Measurements from ENCODE around the gene ROBO3. TPM values are rescaled to one million over a fixed set of nuclear protein-coding genes. Genes with fewer than 3 reads are reported as not detected.

ROBO3 gene
- total RNA-seq, 1 donor from 2014 or later, result 4.5 TPM

DNA sequence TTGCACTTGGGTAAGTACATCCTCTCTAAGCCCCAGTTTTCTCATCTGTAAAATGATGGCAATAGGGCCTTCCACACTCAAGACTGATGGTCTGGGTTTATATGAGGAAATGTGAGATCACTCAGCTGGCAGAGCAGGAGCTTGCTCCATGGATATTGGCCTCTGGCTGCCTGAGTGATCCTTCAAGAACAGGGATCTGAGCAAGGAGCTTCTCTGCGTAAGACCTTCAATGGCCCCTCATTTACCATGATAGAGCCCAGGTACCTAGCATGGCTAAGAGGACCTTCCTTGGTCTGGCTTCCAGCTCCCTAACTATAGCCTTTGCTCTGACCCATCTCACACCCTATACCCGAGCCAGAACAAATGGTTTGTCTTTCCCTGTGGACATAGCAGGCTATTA is 26.9 kb downstream of the ROBO3 start:
- no peaks in the 10 kb centered on the region for H3K4me1 Mint-ChIP-seq (ENCODE audit: low read depth)
- H3K9me3 Mint-ChIP-seq, result no peaks in the 10 kb centered on the region
- no peak for DNase-seq (ENCODE audit: low spot score)
- H3K27ac Mint-ChIP-seq, result no peak overlapping the region
- H3K36me3 Mint-ChIP-seq (ENCODE audit: low read depth), result no peaks in the 10 kb centered on the region
- H3K4me3 Mint-ChIP-seq, result no peak overlapping the region
- intact Hi-C loops (cut with micrococcal nuclease), result no loop called here
- peaks cover 13% of the 10 kb centered on the region for H3K27me3 Mint-ChIP-seq (ENCODE audit: insufficient read depth)

DNA sequence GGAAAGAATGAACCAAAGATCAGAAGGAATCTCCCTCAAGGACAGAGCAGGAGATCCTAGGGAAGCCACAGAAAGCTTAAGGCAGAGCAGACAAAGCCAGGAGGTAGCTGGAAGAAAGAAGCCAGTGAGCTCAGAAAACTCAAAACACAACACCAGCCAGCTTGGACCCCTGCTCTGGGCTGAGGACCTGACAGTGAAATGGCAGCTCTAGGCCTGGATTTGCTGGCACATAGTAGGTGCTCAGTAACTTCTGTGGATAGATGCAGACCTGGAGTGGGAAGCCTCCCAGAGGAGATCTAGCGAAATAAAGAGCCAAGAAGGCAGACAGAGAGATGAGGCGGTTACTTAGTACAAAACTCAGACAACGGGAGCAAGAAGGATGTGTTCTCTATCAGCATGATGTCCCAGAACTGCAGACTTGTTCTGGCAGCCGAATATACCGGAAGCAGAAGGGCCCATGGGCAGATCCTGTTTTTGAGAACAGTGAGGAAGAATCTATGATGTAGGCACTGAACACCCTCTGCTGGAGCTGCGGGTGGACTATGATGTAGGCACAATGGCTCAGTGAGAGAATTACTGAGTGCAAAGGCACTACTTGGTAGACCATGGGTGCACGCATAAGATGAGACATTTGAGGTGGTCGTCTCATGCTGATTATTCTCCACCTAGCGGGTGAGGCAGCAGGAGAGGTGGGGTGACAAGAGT is 27.7 kb downstream of the ROBO3 start:
- no peak for DNase-seq (ENCODE audit: low spot score)
- Mint-ChIP-seq H3K36me3 (ENCODE audit: low read depth) (no peaks in the 10 kb centered on the region), H3K4me3 (no peak overlapping the region), H3K4me1 (ENCODE audit: low read depth) (peaks cover 4% of the 10 kb centered on the region), H3K27ac (no peak overlapping the region), H3K27me3 (ENCODE audit: insufficient read depth) (peaks cover 13% of the 10 kb centered on the region), H3K9me3 (no peaks in the 10 kb centered on the region)
- intact Hi-C loops (cut with micrococcal nuclease), result no loop called here

DNA sequence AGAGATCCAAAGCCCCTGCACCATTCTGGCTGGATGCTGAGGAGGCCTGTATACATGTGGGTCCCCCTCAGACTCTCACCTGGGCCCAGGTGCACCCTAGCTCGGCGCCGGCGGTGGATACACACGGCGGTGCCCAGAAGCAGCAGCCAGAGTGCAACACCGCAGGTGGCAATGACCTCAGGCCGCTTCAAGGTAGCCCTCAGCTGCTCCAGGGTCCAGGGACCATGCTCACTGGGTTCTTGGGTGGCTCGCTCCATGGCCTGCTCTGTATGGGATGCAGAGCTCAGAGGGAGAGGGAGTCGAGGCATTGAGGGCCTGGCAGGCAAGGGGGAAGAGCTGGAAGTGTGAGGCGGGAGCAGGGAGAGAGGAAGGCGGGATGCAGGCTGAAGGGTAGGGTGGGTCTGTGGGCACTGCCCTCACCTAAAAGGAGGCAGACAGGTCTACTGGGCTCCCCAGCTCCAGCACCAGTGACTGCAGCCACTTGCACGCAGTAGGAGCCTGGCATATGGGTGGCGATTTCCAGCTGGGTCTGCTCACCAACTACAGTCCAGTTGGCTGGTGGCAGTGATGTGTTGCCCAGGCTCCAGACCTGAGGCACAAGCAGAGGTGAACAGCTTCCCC is 28.7 kb downstream of the ROBO3 start:
- Mint-ChIP-seq H3K27ac (no peak overlapping the region), H3K27me3 (ENCODE audit: insufficient read depth) (peaks cover 16% of the 10 kb centered on the region), H3K4me1 (ENCODE audit: low read depth) (peaks cover 4% of the 10 kb centered on the region), H3K4me3 (no peak overlapping the region), H3K9me3 (no peaks in the 10 kb centered on the region), H3K36me3 (ENCODE audit: low read depth) (no peaks in the 10 kb centered on the region)
- intact Hi-C loops (cut with micrococcal nuclease), result no loop called here
- no peak for DNase-seq (ENCODE audit: low spot score)

DNA sequence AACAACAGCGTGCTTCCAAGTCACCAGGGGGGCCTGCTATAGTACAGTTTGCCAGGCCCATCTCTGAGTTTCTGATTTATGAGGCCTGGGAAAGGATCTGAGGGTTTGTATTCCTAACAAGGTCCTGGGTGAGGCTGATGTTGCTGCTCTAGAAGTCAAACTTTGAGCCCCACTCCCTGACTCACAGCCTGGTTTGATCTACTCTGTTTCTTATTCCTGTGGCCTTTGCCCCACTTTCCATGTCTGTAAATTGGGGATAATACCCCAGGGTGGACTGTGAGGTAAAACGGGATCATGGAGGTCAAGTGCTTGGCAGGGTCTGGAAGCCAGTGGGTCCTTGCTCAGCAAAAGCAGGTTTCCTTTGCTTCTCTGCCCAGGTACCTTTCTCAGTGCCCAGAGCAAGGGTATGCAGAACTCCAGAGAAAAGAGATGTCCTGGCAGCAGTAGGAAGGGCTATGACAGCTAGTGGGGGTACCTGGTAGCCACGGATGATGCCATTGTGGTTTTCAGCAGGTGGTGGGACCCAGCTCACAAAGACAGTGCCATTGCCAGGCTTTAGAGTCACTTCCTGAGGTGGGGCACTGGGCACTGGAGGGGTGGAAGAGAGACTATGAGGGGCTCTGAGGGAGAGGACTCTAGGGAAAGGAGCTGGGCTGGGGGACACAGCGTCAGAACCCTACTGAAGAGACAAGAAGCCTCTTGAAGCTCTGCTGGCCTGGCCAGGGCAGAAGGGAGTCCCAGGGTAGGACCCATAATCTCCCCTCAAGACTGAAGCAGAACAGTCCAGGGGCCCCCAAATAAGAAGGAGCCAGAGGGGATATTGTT is 29.6 kb downstream of the ROBO3 start:
- intact Hi-C loops (cut with micrococcal nuclease), result no loop called here
- Mint-ChIP-seq H3K4me3 (no peak overlapping the region), H3K4me1 (ENCODE audit: low read depth) (peaks cover 4% of the 10 kb centered on the region), H3K9me3 (no peaks in the 10 kb centered on the region), H3K27ac (no peak overlapping the region), H3K36me3 (ENCODE audit: low read depth) (no peaks in the 10 kb centered on the region), H3K27me3 (ENCODE audit: insufficient read depth) (peaks cover 18% of the 10 kb centered on the region)
- DNase-seq (ENCODE audit: low spot score), result no peak

DNA sequence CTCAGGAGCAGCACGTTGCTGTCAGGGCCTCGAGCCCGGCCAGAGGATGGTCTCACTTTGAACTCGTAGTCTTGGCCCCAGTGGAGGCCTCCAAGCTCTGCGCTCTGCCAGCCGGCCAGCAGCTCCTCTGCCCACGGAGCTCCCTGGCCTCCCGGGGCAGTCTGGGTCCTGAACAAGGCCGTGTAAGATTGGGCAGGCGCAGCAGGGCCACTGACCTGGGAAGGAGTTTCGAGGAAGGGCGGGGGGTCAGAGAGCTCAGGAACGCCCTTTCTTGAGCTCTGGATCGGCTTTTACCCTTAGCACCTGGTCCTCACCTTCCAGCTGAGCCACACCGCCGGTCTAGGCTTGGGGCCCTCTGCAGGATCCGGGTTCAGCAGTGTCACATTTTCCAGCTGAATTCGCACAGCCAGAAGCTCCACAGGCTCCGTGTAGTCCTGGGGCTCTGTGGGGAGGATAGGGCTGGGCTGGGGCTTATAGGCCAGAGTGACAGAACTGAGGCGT is 30.3 kb downstream of the ROBO3 start:
- no peak overlapping the region for H3K4me3 Mint-ChIP-seq
- peaks cover 4% of the 10 kb centered on the region for H3K4me1 Mint-ChIP-seq (ENCODE audit: low read depth)
- H3K36me3 Mint-ChIP-seq (ENCODE audit: low read depth), result no peaks in the 10 kb centered on the region
- H3K27me3 Mint-ChIP-seq (ENCODE audit: insufficient read depth), result peaks cover 16% of the 10 kb centered on the region
- no peaks in the 10 kb centered on the region for H3K9me3 Mint-ChIP-seq
- DNase-seq (ENCODE audit: low spot score), result no peak
- intact Hi-C loops (cut with micrococcal nuclease), result no loop called here
- H3K27ac Mint-ChIP-seq, result no peak overlapping the region

DNA sequence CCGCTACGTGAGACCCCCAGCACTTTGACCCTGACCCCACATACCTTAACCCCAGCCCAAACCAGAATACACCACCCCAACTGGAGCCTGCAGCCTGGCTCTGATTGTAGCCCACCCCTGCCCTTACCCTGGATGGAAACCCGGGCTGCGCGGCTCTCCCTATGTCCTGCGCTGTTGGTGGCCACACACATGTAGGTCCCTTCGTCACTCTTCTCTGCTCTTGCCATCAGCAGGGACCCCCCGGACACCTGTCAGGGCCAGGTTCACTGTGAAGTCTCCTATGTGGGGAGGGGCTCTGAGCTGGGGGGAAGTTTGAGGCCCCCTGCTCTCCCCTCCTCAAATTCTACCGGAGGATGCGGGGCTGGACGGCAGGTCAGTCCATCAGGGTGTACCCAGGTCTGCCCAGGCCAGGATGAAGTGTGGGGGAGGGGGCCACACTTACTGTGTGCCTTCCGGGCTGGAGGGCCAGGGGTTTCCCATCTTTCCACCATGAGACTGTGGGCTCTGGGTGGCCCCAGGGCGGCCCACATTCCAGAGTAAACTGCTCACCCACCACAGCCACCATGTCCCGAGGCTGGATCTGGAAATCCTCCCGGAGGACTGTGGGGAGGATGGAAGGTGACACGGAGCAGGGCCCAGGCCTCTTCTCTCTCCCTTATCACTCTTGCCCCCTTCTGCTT is 31.0 kb downstream of the ROBO3 start:
- DNase-seq (ENCODE audit: low spot score), result no peak
- Mint-ChIP-seq H3K36me3 (ENCODE audit: low read depth) (no peaks in the 10 kb centered on the region), H3K4me1 (ENCODE audit: low read depth) (peaks cover 4% of the 10 kb centered on the region), H3K4me3 (no peak overlapping the region), H3K27me3 (ENCODE audit: insufficient read depth) (peaks cover 12% of the 10 kb centered on the region), H3K27ac (no peak overlapping the region), H3K9me3 (no peaks in the 10 kb centered on the region)
- intact Hi-C loops (cut with micrococcal nuclease), result no loop called here

DNA sequence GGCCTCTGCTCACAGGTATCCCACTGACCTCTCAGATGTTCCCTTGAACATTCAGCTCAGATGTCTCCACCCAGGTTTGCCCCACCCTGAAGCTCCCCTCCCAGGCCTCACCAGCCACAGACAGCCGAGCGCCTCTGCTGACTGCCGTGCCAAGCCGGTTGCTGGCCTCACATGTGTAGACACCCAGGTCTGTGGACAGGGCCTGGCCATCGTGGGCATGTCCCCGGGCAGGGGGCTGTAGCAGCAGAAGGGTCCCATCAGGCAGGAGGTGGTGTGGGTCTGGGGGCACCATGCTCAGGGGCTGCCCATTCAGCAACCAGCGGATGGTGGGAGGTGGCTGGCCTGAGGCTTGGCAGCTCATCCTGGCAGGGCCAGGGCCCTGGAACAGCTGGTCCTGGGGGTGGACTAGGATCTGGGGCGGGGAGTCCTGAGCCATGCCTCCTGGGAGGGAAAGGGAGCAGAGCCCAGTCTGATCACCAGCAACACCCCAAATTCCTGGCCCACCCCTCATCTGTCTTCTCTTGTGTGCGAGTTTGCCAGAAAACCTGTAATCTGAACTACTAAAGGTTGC is 31.7 kb downstream of the ROBO3 start:
- H3K27me3 Mint-ChIP-seq (ENCODE audit: insufficient read depth), result peaks cover 19% of the 10 kb centered on the region
- H3K27ac Mint-ChIP-seq, result no peak overlapping the region
- no peak overlapping the region for H3K4me3 Mint-ChIP-seq
- no peaks in the 10 kb centered on the region for H3K9me3 Mint-ChIP-seq
- intact Hi-C loops (cut with micrococcal nuclease), result no loop called here
- no peaks in the 10 kb centered on the region for H3K36me3 Mint-ChIP-seq (ENCODE audit: low read depth)
- no peak for DNase-seq (ENCODE audit: low spot score)
- H3K4me1 Mint-ChIP-seq (ENCODE audit: low read depth), result peaks cover 4% of the 10 kb centered on the region

DNA sequence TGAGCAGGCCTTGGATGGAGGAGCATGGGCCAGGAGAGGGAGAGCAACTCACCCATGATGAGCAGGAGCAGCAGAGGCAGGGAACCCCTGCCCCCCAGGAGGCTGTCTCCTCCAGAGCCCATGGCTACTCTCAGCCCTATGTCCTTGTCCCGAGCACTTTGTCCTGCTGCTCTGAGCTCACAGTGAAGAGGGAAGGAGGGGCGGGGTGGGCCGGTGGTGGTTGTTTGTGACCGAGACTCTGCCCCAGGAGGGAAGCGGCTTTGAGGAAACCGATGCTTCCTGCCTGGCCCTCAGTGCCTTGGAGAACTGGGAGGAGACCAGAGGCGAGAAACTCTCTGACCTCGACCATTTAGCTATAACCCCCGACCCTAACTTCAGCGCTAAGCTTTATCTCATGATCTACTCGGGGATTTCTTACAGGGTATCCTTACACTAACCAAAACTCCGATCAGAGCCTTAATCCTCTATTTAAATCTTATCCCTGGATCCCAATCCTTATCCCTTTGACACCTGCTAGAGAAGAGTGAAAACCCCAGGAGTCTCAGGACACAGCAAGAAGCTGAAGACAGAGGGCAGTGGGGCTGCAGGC is 32.5 kb downstream of the ROBO3 start, which contains the start of gene ROBO4:
Gene ROBO4, minus strand, starts transcription at position 192 of the 589 bp plus-strand sequence. Its CDS starts 70 bp downstream, at position 122.
- H3K36me3 Mint-ChIP-seq (ENCODE audit: low read depth), result no peaks in the 10 kb centered on the region
- no peak within 1 kb of the TSS for H3K27ac Mint-ChIP-seq
- H3K4me1 Mint-ChIP-seq (ENCODE audit: low read depth), result peaks cover 4% of the 10 kb centered on the region
- peaks cover 20% of the 10 kb centered on the region for H3K27me3 Mint-ChIP-seq (ENCODE audit: insufficient read depth)
- no peak within 1 kb of the TSS for H3K4me3 Mint-ChIP-seq
- DNase-seq (ENCODE audit: low spot score), result no peak
- H3K9me3 Mint-ChIP-seq, result no peaks in the 10 kb centered on the region
- intact Hi-C loops (cut with micrococcal nuclease), result no loop called here

DNA sequence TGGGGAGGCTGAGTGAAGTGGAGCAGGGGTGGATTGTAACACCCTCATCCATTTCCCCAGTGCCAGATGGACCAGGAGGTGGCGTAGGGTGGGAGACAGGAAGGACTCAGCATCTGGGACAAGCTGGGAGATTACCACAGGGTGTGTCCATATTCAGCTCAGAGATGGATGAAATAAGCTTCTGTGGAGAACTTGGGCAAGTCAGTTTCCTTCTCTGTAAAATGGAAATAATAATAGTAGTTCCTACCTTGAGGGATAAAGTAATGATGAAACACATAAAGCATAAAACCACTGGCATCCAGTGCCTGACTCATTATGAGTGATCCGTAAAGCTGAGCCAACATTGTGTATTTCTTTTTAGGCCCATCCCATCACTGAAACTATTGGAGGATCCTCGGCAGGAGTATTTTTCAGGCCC is 33.0 kb downstream of the ROBO3 start:
- H3K27ac Mint-ChIP-seq, result no peak overlapping the region
- H3K27me3 Mint-ChIP-seq (ENCODE audit: insufficient read depth), result peaks cover 18% of the 10 kb centered on the region
- no peak for DNase-seq (ENCODE audit: low spot score)
- H3K36me3 Mint-ChIP-seq (ENCODE audit: low read depth), result no peaks in the 10 kb centered on the region
- H3K4me1 Mint-ChIP-seq (ENCODE audit: low read depth), result peaks cover 4% of the 10 kb centered on the region
- H3K9me3 Mint-ChIP-seq, result no peaks in the 10 kb centered on the region
- intact Hi-C loops (cut with micrococcal nuclease), result no loop called here
- H3K4me3 Mint-ChIP-seq, result no peak overlapping the region

DNA sequence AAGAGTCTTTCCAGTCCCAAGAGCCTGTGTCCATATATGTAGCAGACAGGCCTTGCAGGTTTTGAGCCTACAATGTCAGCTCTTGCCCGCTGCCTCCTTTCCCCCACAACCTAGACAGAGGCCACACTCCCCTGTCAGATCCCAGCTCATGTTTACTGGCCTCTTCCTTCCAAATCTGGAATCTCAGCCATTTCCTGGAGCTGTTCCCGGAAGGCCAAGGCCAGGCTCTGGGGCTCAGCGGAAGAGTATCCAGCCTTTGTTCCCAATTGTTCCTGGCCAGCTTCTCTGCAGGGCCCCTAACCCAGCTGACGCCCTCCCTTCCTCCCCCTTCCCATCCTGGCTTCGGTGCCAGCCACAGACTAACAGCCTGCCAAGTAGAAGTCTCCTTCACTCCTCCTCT is 33.5 kb downstream of the ROBO3 start:
- no peaks in the 10 kb centered on the region for H3K9me3 Mint-ChIP-seq

DNA sequence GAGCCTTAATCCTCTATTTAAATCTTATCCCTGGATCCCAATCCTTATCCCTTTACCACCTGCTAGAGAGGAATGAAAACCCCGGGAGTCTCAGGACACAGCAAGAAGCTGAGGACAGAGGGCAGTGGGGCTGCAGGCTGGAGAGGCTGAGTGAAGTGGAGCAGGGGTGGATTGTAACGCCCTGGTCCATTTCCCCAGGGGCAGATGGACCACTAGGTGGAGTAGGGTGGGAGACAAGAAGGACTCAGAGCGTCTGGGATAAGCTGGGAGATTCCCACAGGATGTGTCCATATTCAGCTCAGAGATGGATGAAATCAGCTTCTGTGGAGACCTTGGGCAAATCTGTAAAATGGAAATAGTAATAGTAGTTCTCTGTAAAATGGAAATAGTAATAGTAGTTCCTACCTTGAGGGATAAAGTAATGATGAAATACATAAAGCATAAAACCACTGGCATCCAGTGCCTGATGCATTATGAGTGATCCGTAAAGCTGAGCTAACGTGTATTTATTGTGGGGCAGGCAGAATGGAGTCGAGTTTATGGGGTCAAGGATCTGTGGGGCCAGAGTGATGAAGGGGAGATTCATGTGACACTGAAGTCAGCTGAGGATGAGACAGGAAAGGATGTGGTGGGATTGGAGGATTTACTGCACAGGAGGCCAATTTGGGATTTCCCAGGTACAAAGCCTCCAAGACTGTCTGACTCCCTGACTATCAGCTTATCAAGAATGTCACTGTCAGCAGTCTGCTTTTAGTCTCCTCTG is 34.3 kb downstream of the ROBO3 start:
- Mint-ChIP-seq H3K9me3 (no peaks in the 10 kb centered on the region), H3K27ac (no peak overlapping the region), H3K36me3 (ENCODE audit: low read depth) (no peaks in the 10 kb centered on the region), H3K4me3 (no peak overlapping the region), H3K4me1 (ENCODE audit: low read depth) (peaks cover 4% of the 10 kb centered on the region), H3K27me3 (ENCODE audit: insufficient read depth) (peaks cover 17% of the 10 kb centered on the region)
- intact Hi-C loops (cut with micrococcal nuclease), result no loop called here
- DNase-seq (ENCODE audit: low spot score), result no peak

More for the DNA sequence above, 33.5 kb downstream of the ROBO3 start:
- Mint-ChIP-seq H3K27me3 (ENCODE audit: insufficient read depth) (peaks cover 17% of the 10 kb centered on the region), H3K4me1 (ENCODE audit: low read depth) (peaks cover 4% of the 10 kb centered on the region), H3K27ac (no peak overlapping the region), H3K4me3 (no peak overlapping the region), H3K36me3 (ENCODE audit: low read depth) (no peaks in the 10 kb centered on the region)
- intact Hi-C loops (cut with micrococcal nuclease), result no loop called here
- DNase-seq (ENCODE audit: low spot score), result no peak

Measured in activated T-helper 1 cell treated with anti-CD3 and anti-CD28 coated beads, Interleukin-12 subunit alpha, Interleukin-12 subunit beta, Interleukin-2, Interleukin-4 antibody, amounts not matched to agents 30 ng/mL and 10 ng/mL and 1 ng/mL, durations not matched to agents 14 hours and 24 hours and 36 hours (primary cell).